Stimulated activated CD8-positive, alpha-beta memory T cell treated with anti-CD3 and anti-CD28 coated beads, Interleukin-12 subunit alpha, Interleukin-12 subunit beta, amount 100 ng/mL, for 24 hours (primary cell): ENCODE data around the gene IL1RAPL2.

ENCODE experiments used
- DNase-seq: peaks from one replicate; pipeline ENCODE4 v3.0.0-alpha.2; 2020; ENCODE audit errors: extremely low read depth

The IL1RAPL2 gene

GRCh38 chrX:105700331-105700730, 1134.3 kb downstream of the IL1RAPL2 start:
- DNase-seq = no peak

- DNase-seq = no peak
These were observed 1135.5 kb downstream of the IL1RAPL2 start for GRCh38 chrX:105701310-105702052.

GRCh38 chrX:105703876-105704275, 1137.9 kb downstream of the IL1RAPL2 start:
- no peak for DNase-seq

GRCh38 chrX:105706041-105706440, 1140.0 kb downstream of the IL1RAPL2 start:
- DNase-seq = no peak

- DNase-seq = no peak
These were observed 1145.8 kb downstream of the IL1RAPL2 start for GRCh38 chrX:105711805-105712204.

- no peak for DNase-seq
These were observed 1149.7 kb downstream of the IL1RAPL2 start for GRCh38 chrX:105715746-105716145.

DNA sequence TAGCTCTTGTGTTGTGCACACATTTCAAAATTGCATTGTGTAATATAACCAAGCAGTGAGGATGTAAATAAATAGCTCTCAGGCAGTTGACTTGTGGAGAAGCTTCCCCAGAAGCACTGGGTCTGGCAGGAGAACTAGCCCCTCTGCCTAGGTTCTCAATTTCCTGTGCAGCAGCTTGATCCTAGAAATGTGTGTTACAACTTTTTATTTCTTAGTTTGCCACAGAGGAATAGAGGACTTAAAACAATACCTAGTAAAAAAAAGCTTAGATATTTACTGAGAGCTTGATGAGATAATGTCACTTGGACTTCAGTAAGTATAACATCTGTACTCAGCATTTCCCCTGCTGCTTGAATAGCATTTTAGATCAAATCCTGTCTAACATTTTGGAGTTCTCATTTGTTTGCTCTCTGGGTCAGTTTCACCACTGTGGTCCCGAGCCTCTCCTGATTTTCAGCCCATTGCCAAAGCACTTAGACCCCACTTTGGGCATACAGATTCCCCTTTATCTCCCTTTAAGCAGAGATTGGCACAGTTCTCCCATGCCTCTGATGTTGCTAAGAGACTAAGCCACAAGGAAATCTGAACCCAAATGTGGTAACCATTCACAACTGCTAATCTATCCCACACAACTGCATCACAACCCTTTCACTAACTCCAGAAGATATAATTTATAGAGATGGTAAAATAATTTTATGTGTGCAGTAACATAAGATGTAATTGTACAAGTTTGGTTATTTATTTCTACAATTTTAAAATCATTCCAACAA, 1158.2 kb downstream of the IL1RAPL2 start:
- no peak for DNase-seq

- DNase-seq = no peak
These were observed 1159.2 kb downstream of the IL1RAPL2 start for GRCh38 chrX:105725228-105725627.

GRCh38 chrX:105738162-105738561, 1172.2 kb downstream of the IL1RAPL2 start:
- DNase-seq = no peak

DNA sequence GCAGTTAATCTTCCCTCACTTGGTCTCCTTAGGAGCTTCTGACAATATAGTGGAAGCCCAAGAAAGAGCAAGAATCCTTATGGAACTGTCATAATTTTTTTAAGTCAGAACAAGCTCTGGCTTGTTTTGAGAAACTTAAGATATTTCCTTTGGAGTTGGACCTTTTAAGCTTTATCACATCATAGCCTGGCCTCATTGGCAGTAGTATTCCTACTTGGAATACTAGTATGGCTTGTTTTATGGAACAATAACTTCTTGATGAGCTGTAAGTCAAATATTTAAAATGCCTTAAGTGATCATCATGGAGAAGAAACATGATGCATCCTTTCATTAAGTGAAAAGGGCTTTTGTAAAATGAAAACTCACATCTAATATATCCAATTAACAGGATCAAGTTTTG, 1178.3 kb downstream of the IL1RAPL2 start:
- no peak for DNase-seq

- no peak for DNase-seq
These were observed 1178.9 kb downstream of the IL1RAPL2 start for GRCh38 chrX:105744946-105745345.

DNA sequence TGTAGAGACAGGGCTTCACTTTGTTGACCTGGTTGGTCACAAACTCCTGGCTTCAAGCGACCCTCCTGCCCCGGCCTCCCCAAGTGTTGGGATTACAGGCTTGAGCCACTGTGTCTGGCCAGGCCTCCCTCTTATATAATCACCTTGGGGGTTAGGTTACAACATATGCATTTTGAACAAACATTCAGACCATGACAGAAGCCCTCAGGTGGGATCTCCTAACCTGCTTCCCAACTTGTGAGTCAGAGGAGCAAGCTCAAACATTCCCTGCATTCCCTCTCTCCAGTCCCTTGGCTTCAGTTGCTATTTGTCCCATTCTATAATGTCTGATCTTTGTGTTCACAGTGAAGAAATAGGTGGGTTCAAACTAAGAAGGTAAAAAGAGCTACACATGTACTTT, 1179.9 kb downstream of the IL1RAPL2 start:
- no peak for DNase-seq

DNA sequence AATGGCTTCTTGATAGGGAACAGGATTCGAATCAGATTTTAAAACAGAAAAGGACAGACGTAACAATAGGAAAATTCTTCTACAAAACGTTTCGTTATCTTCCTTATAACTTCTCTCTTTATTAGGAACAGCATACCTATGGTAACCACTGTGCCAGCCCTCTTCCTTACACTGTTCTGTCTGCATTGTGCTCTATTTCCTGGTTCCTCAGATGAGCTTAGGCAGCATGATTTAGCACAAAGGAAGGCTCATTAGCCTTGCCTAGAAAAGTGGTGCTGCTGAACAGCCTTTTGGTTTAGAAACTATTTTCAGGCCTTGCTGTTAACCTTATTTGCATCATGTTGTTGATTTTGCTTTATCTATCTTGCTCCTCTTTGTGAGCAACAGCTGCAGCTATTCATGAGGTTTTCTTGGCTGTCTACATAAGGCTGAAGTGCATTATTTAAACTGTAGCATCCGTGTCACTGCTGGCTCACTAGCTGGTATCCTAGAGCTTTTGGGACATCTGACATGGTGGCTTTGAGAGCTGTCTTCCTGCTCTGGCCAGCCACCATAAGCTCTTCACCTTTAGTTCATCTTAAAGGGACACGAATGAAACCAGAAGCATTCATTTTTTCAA, 1186.4 kb downstream of the IL1RAPL2 start:
- DNase-seq = no peak

- DNase-seq = no peak
These were observed 1187.4 kb downstream of the IL1RAPL2 start for GRCh38 chrX:105753411-105753810.

- no peak for DNase-seq
These were observed 1188.4 kb downstream of the IL1RAPL2 start for GRCh38 chrX:105754286-105754964.

GRCh38 chrX:105755109-105755508, 1189.1 kb downstream of the IL1RAPL2 start:
- no peak for DNase-seq

DNA sequence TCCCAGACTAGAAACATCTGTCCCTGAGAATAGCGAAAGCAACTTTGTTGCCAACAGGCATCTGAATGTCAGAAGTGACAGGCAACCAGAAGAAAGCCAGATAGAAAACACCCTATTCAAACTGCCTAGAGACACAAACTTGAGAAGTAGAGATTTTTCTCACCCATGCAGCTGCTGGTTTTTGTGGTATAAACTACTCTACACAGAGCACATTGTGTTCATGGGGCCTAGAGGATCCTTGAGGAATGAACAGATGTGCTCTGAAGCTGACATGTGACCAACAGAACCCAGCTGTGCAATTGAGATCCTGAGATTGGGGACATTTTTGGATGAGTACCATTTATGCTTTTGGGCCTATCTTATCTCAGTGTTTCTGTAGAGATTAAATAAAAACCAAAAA, 1192.8 kb downstream of the IL1RAPL2 start:
- no peak for DNase-seq

GRCh38 chrX:105759598-105759997, 1193.6 kb downstream of the IL1RAPL2 start:
- DNase-seq = no peak

GRCh38 chrX:105765691-105766090, 1199.7 kb downstream of the IL1RAPL2 start:
- no peak for DNase-seq

GRCh38 chrX:105773801-105774200, 1207.8 kb downstream of the IL1RAPL2 start:
- no peak for DNase-seq

- no peak for DNase-seq
These were observed 1209.7 kb downstream of the IL1RAPL2 start for GRCh38 chrX:105775679-105776078.

GRCh38 chrX:105781804-105782203, 1215.8 kb downstream of the IL1RAPL2 start:
- no peak for DNase-seq
